ENCODE results near the gene NT5C2.
"Not testable (repeated sequence)": the region's sequence is repeated elsewhere in the genome, so short reads cannot be mapped to it uniquely, and the experiment has no call there.

The NT5C2 gene

DNA sequence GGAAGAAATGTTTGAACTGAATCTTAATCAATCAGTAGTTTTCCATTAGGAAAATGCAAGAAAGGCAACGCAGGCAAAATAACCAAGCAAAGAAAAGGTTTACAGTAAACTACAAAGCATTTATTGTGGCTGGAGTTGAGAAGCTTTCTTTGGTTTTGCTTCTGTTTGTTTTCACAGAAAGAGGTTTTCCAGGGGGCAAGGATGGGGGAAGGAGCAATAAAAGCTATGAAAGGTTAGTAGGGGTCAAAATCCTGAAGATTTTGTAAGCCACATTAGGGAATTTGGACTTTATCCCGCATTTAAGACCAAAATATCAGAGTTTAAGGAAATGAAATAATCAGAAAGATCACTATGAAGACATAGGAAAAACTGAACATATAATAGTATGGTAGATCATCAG, 51.1 kb downstream of the NT5C2 start:
- Histone ChIP-seq H3K4me3 (ENCODE audit: low read depth, low read length) (no peak overlapping the region), H3K4me1 (peaks cover 22% of the 10 kb centered on the region), H3K27ac (no peak overlapping the region), H3K79me2 (peaks cover 30% of the 10 kb centered on the region), H3K9me3 (ENCODE audit: control insufficient read depth, low read length) (no peaks in the 10 kb centered on the region), H3K9ac (no peak overlapping the region), H3K36me3 (ENCODE audit: control insufficient read depth, insufficient read depth, low read length) (no peaks in the 10 kb centered on the region), H3K4me2 (ENCODE audit: low read length) (no peak overlapping the region), H3K27me3 (ENCODE audit: control insufficient read depth, insufficient read depth, low read length) (no peaks in the 10 kb centered on the region), H2AFZ (no peak overlapping the region)
- TF ChIP-seq, protein P1, sequence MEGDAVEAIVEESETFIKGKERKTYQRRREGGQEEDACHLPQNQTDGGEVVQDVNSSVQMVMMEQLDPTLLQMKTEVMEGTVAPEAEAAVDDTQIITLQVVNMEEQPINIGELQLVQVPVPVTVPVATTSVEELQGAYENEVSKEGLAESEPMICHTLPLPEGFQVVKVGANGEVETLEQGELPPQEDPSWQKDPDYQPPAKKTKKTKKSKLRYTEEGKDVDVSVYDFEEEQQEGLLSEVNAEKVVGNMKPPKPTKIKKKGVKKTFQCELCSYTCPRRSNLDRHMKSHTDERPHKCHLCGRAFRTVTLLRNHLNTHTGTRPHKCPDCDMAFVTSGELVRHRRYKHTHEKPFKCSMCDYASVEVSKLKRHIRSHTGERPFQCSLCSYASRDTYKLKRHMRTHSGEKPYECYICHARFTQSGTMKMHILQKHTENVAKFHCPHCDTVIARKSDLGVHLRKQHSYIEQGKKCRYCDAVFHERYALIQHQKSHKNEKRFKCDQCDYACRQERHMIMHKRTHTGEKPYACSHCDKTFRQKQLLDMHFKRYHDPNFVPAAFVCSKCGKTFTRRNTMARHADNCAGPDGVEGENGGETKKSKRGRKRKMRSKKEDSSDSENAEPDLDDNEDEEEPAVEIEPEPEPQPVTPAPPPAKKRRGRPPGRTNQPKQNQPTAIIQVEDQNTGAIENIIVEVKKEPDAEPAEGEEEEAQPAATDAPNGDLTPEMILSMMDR (IDR thresholded peaks at IDR 0.05) = no peak

DNA sequence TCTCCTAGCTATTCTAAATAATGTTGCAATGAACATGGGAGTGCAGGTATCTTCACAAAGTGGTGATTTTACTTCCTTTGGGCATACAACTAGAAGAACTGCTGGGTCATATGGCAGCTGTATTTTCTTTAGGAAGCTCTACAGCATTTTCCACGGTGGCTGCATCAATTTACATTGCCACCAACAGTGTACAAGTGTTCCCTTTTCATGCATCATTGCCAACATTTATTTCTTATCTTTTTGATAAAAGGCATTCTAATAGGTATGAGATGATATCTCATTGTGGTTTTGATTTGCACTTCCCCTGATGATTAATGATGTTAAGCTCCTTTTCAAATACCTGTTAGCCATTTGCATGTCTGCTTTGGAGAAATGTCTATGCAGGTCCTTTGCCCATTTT, 52.6 kb downstream of the NT5C2 start:
- no peaks in the 10 kb centered on the region for H3K9me3 ChIP-seq (ENCODE audit: control insufficient read depth, low read length)
- no peak overlapping the region for H3K4me2 ChIP-seq (ENCODE audit: low read length)
- peaks cover 34% of the 10 kb centered on the region for H3K79me2 ChIP-seq
- no peak overlapping the region for H3K9ac ChIP-seq
- TF ChIP-seq, protein P1 (IDR thresholded peaks at IDR 0.05) = no peak
- H3K4me1 ChIP-seq = peaks cover 12% of the 10 kb centered on the region
- no peak overlapping the region for H3K27ac ChIP-seq
- no peaks in the 10 kb centered on the region for H3K36me3 ChIP-seq (ENCODE audit: control insufficient read depth, insufficient read depth, low read length)
- H3K4me3 ChIP-seq (ENCODE audit: low read depth, low read length) = no peak overlapping the region
- H3K27me3 ChIP-seq (ENCODE audit: control insufficient read depth, insufficient read depth, low read length) = no peaks in the 10 kb centered on the region
- no peak overlapping the region for H2AFZ ChIP-seq

DNA sequence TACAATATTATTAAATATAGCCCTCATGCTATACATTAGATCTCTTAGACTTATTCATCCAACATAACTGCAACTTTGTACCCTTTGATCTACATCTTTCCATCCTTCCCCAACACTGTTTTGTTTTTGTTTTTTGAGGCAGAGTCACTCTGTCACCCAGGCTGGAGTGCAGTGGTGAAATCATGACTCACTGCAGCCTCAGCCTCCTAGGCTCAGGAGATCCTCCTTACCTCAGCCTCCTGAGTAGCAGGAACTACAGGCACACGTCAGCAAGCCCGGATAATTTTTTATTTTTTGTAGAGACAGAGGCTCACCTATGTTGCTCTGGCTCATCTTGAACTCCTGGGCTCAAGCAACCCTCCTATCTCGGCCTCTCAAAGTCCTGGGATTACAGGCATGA, 53.3 kb downstream of the NT5C2 start:
- Histone ChIP-seq H3K36me3 (ENCODE audit: control insufficient read depth, insufficient read depth, low read length) (no peaks in the 10 kb centered on the region), H3K4me1 (peaks cover 9% of the 10 kb centered on the region), H2AFZ (no peak overlapping the region), H3K27ac (no peak overlapping the region), H3K4me2 (ENCODE audit: low read length) (no peak overlapping the region), H3K79me2 (peaks cover 37% of the 10 kb centered on the region), H3K27me3 (ENCODE audit: control insufficient read depth, insufficient read depth, low read length) (no peaks in the 10 kb centered on the region), H3K9me3 (ENCODE audit: control insufficient read depth, low read length) (no peaks in the 10 kb centered on the region), H3K9ac (no peak overlapping the region), H3K4me3 (ENCODE audit: low read depth, low read length) (no peak overlapping the region)
- TF ChIP-seq, protein P1 (IDR thresholded peaks at IDR 0.05) = no peak

DNA sequence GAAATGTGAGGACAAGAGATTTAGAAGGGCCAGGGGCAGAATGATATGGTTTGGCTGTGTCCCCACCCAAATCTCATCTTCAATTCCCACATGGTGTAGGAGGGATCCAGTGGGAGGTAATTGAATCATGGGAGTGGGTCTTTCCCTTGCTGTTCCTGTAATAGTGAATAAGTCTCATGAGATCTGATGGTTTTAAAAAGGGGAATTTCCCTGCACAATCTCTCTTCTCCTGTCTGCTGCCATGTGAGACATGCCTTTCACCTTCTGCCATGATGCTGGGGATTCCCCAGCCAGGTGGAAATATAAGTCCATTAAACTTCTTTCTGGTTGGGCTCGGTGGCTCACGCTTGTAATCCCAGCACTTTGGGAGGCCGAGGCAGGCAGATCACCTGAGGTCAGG, 57.9 kb downstream of the NT5C2 start:
- not testable (repeated sequence) for H3K36me3 ChIP-seq (ENCODE audit: control insufficient read depth, insufficient read depth, low read length); H3K9ac ChIP-seq; H3K4me2 ChIP-seq (ENCODE audit: low read length); H3K27me3 ChIP-seq (ENCODE audit: control insufficient read depth, insufficient read depth, low read length); H3K27ac ChIP-seq; H3K9me3 ChIP-seq (ENCODE audit: control insufficient read depth, low read length); H3K4me3 ChIP-seq (ENCODE audit: low read depth, low read length); H2AFZ ChIP-seq; H3K4me1 ChIP-seq
- peaks cover 32% of the 10 kb centered on the region for H3K79me2 ChIP-seq

DNA sequence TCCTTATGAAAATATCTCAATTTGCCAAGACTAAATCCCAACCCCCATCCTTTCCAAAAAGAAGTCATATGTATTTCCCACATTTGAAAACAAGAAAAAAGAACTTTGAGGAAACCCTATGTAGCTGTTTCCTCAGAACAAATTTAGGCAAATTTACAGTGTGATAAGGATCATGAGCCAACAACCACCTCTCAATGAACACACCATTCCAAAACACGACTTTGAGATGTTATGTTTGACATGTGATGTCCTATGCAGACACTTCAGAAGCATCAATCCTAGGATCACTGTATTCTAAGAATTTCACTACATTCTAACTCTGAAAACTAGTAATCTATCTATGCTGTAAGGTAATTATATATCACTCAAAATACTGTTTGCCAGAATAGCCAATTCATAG, 62.2 kb downstream of the NT5C2 start:
- Histone ChIP-seq H2AFZ (no peak overlapping the region), H3K4me3 (ENCODE audit: low read depth, low read length) (no peak overlapping the region), H3K27me3 (ENCODE audit: control insufficient read depth, insufficient read depth, low read length) (no peaks in the 10 kb centered on the region), H3K36me3 (ENCODE audit: control insufficient read depth, insufficient read depth, low read length) (no peaks in the 10 kb centered on the region), H3K79me2 (peaks cover 31% of the 10 kb centered on the region), H3K4me2 (ENCODE audit: low read length) (no peak overlapping the region), H3K27ac (no peak overlapping the region), H3K9me3 (ENCODE audit: control insufficient read depth, low read length) (no peaks in the 10 kb centered on the region), H3K9ac (no peak overlapping the region), H3K4me1 (peaks cover 3% of the 10 kb centered on the region)
- TF ChIP-seq, protein P1 (IDR thresholded peaks at IDR 0.05) = no peak

DNA sequence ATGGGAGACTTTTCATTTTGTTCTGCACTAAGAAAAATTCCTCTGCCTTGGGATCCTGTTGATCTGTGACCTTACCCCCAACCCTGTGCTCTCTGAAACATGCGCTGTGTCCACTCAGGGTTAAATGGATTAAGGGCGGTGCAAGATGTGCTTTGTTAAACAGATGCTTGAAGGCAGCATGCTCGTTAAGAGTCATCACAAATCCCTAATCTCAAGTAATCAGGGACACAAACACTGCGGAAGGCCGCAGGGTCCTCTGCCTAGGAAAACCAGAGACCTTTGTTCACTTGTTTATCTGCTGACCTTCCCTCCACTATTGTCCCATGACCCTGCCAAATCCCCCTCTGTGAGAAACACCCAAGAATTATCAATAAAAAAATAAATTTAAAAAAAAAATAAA, 62.9 kb downstream of the NT5C2 start:
- H3K4me2 ChIP-seq (ENCODE audit: low read length); H3K27me3 ChIP-seq (ENCODE audit: control insufficient read depth, insufficient read depth, low read length); H3K27ac ChIP-seq; H3K4me1 ChIP-seq; H3K4me3 ChIP-seq (ENCODE audit: low read depth, low read length); H3K9ac ChIP-seq; H3K9me3 ChIP-seq (ENCODE audit: control insufficient read depth, low read length); H3K36me3 ChIP-seq (ENCODE audit: control insufficient read depth, insufficient read depth, low read length); H2AFZ ChIP-seq: not testable (repeated sequence)
- peaks cover 24% of the 10 kb centered on the region for H3K79me2 ChIP-seq

All from parathyroid adenoma (tissue), 2 donors.